LNCAP (cell line): ENCODE data around the gene ACOX2.

Experiments used
- TF ChIP-seq, protein P1 (sequence below): fragments of 450-650 bp; IDR thresholded peaks from 2 replicates; pipeline ENCODE4 v1.5.1; 2017; ENCODE audit warnings: mild to moderate bottlenecking

ACOX2 gene

DNA sequence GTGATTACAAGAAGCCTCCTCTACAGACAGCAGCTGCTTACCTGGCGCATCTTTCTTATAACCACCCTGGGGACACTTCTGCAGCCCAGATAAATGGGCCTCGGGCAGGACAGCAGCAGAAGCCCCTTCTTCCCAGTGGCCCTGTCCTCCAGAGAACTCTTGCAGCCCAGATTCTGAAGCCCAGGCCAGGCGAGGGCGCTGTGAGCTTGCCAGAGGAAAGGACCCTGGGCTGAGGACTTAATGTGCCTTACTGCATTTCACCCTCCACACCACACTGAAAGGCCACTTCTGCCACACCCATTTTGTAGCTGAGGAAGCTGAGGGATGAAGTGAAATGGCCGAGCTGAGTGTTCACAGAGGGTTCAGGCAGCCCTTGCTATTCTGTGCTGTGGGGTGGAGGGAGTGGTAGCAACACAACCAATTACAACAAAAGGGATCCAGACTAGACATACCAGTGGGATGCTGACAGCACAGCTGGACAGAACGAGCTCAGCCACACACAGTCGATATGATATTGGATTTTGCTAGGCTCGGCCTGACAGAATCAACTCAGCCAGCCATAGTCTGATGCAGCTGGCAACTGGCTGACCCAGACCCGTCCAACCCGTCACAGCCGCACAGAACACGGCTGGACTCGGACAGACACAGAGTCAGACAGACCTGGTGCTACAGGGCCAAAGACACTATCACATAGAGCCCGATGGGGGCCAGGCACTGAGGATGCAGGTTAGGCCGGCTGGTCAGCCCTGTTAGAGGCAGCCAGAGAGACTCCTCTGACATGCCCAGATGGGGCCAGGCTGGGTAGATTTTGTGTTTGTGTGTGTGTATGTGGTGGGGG lies 7.3 kb downstream of the ACOX2 start:
- TF ChIP-seq, protein P1, sequence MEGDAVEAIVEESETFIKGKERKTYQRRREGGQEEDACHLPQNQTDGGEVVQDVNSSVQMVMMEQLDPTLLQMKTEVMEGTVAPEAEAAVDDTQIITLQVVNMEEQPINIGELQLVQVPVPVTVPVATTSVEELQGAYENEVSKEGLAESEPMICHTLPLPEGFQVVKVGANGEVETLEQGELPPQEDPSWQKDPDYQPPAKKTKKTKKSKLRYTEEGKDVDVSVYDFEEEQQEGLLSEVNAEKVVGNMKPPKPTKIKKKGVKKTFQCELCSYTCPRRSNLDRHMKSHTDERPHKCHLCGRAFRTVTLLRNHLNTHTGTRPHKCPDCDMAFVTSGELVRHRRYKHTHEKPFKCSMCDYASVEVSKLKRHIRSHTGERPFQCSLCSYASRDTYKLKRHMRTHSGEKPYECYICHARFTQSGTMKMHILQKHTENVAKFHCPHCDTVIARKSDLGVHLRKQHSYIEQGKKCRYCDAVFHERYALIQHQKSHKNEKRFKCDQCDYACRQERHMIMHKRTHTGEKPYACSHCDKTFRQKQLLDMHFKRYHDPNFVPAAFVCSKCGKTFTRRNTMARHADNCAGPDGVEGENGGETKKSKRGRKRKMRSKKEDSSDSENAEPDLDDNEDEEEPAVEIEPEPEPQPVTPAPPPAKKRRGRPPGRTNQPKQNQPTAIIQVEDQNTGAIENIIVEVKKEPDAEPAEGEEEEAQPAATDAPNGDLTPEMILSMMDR, result peak; percentile 30; the same call in 1 of the 2 replicates

DNA sequence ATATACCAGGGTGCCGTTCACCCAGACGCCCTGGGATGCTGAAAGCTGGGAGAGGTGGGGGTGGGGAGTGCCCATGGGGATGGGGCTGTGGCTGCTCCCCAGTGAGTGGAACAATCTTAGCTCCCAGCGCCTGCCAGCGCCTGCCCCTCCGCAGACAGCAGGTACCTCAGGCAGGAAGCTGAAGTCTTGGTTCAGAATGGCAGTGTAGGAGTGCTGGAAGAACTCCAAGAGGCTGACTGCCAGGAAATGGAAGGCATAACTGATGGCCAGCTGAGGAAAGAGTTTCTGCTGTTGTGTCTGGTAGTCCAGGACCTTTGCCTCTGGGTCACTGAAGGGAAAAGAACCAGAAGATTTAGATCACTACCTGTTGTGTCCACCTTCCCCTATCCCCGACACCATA lies 8.4 kb downstream of the ACOX2 start:
- TF ChIP-seq, protein P1, result no peak

DNA sequence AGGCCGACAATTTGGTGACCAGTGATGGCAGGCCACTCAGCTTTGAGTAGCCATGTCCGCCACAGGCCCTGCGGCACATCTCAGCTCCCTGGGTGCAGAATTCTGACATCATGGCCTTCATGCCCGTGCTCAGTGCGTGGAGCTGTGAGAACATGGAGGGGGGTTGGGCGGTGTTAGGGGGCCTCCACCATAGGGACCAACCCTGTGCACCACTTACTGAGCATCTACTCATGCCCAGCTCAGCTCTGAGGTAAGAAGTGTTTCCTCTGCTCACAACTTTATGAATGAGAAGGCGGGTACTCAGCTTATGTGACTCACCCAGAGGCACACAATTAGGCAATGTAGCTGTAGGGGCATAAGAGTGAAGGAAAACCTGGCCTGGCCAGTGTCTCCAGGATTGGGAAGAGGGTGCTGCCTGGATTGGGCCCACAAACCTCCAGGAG lies 10.5 kb downstream of the ACOX2 start:
- TF ChIP-seq, protein P1, result no peak

DNA sequence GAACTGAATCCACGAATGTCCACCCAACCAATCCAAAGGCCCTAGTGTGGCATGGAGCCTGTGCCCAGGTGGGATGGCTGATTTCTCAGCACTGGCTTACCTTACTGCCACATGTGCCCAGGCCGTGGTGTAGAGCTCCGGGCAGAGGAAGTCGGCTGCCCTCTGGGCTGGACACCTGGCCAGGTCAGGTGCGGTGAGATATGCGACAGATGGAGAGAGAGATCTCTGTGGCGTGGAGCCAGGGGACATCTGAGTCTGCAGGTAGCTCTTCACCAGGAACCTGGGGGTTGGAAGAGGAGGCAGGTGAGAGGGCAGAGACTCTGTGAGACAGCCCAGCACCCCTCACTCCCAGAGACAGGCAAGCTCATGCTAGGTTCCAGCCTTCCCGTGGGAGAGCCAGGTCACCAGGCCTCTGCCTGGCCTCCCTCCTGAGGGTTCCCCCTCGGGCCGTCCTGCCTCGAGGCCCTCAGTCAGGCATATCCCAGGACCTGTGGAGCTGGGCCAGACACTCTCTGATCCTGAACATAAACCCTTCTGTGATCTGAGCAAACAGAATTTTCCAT lies 12.6 kb downstream of the ACOX2 start:
- TF ChIP-seq, protein P1, result no peak

DNA sequence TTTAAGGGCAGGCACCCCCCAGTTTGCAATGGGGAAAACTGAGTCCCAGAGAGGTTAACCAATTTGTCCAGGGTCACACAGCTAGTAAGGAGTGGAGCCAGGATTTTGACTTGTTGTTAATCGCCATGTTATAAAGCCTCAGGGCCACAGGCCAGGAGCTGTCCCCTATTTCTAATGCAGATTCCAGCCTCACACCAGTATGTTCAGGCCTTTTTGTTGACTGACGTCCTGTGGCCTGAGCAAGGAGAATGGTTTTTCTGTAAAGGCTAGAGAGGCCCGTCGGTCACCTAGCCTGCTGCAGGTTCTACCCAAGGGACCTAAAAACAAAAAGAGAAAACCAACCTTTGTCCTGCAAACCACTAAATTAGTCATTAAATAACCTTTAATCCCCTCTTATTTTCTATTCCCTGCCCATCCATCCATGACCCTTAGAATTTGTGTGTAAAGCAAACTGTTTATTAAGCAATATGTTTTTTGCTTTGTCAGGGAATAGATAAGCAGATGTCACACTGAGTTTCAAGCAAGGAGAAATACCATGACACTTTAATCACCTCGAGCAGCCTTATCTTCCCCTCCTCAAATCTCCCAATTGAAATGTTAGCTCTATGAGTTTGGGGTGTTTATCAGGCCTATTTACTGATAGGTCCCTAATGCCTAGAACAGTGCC lies 14.1 kb downstream of the ACOX2 start:
- TF ChIP-seq, protein P1, result no peak

DNA sequence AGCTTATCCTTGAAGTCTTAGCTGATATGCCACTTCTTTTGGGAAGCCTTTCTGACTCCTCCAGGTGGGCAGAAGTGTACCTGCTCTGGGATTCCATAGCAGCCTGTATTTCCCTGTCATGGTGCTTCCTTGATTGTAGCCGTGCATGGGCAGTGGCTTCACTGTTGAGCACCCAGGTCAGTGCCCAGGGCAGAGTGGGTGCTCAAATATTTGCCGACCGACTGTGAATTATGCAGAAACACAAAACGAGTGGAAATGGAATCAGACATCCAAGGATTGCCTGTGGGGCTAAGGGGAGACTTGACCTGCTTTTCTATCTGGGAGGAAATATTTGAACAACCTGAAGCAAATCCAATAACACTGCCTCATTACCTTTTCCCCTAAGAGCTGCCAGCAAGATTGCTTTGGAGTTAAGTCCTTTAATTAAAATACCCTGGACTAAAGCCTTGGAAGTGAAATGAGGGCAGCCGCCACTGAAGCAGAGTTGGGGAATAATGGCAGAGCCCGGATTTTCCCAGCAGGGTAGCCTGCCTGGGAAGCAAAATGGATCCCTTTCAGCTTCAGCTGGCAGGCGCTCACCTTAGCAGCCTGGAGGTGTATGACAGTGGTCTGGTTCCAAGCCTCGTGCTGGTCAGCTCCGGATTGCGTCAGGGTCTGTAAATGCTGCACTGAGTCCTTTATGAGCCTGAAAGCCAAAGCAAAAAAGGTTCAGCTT lies 14.9 kb downstream of the ACOX2 start:
- TF ChIP-seq, protein P1, result no peak

DNA sequence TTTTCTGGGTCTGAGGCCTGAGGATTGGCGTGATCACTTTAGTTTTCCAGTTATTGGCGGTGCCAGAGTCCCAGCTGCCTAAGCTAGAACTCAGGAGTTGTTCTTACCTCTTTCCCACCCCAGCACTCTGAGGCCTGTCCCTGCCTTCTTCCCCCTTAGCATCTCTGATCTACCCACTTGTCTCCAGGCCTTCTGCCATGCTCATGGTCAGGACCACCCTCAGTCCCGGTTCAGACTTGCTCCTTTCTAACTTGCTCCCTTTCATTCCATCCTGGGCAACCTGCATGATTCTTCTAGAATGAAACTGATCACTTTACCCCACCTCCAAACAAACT lies 15.7 kb downstream of the ACOX2 start:
- TF ChIP-seq, protein P1, result no peak
